Measurements from ENCODE around the gene LYRM4.

DNA sequence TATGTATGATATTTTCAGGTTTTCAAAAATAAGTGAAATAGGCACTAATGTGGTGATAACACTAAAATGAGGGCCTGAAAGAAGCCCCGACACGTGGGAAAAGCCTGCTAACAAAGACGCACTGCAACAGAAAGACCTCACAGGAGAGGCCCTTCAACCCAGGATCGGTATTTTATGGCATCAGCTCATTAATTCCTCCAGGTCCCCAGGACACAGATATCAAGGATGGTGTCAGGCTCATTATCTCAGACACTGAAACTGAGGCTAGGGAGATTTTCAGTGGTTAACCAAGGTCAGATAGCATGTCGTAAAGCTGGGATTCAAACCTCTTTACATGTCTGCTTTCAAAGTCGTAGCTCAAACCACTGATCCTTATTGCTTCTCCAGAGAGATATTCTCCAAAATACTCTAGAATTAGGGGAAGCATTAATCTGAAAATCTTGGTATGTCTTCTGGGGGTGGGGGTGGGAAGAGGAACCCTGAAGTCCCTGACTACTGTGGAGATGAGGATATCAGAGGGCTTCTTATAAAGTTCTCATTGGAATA is 111.5 kb downstream of the LYRM4 start:
- TF ChIP-seq CTCF (IDR thresholded peaks at IDR 0.05) = no peak
- no peak for TF ChIP-seq POLR2A (IDR thresholded peaks at IDR 0.05; ENCODE audit: low read depth)
- no peak for TF ChIP-seq POLR2AphosphoS5 (IDR thresholded peaks at IDR 0.05)
- no peak for TF ChIP-seq EP300 (IDR thresholded peaks at IDR 0.05)

All from esophagus muscularis mucosa (tissue), 4 donors.